Mesendoderm (in vitro differentiated cells): Measurements from ENCODE around the gene EDN2.

ENCODE experiments used
- DNase-seq: peaks from one replicate; pipeline ENCODE4 v3.0.0; 2013
- H2AK5ac ChIP-seq: 2 replicates; pipeline ENCODE4 v1.6.1; 2013; ENCODE audit warnings: low read length, inconsistent platforms
- H2BK120ac ChIP-seq: 2 replicates; pipeline ENCODE4 v1.6.1; 2013; ENCODE audit warnings: low read depth, mild to moderate bottlenecking, low read length, moderate library complexity, mixed read lengths
- H2BK15ac ChIP-seq: replicated peaks from 2 replicates; pipeline ENCODE4 v1.6.1; 2013; ENCODE audit warnings: low read depth, mild to moderate bottlenecking, moderate library complexity
- H2BK5ac ChIP-seq: 2 replicates; pipeline ENCODE4 v1.6.1; 2013; ENCODE audit warnings: low read length, inconsistent platforms
- H3K18ac ChIP-seq: 2 replicates; pipeline ENCODE4 v1.6.1; 2013; ENCODE audit warnings: mild to moderate bottlenecking, low read length, mixed read lengths
- H3K23ac ChIP-seq: one replicate; pipeline ENCODE4 v1.6.1; 2013; ENCODE audit warnings: low read length
- H3K27ac ChIP-seq: 2 replicates; pipeline ENCODE4 v1.5.1; 2013; ENCODE audit warnings: low read depth, mild to moderate bottlenecking, inconsistent platforms, low read length, moderate library complexity
- H3K27me3 ChIP-seq: 2 replicates; pipeline ENCODE4 v1.6.1; 2013; ENCODE audit warnings: low read length, control low read depth, mild to moderate bottlenecking, inconsistent platforms; ENCODE audit not compliant: insufficient read depth, poor library complexity
- H3K36me3 ChIP-seq: 2 replicates; pipeline ENCODE4 v1.6.1; 2013; ENCODE audit warnings: low read length, inconsistent platforms; ENCODE audit not compliant: control insufficient read depth, insufficient read depth
- H3K4ac ChIP-seq: one replicate; pipeline ENCODE4 v1.6.1; 2013; ENCODE audit warnings: low read depth, mild to moderate bottlenecking, low read length, moderate library complexity
- H3K4me1 ChIP-seq: 2 replicates; pipeline ENCODE4 v1.6.1; 2013; ENCODE audit warnings: low read depth, low read length, inconsistent platforms; ENCODE audit not compliant: control insufficient read depth
- H3K4me2 ChIP-seq: 2 replicates; pipeline ENCODE4 v1.6.1; 2013; ENCODE audit warnings: low read length
- H3K4me3 ChIP-seq: 2 replicates; pipeline ENCODE4 v1.5.1; 2013; ENCODE audit warnings: mild to moderate bottlenecking, low read length
- H3K56ac ChIP-seq: one replicate; pipeline ENCODE4 v1.6.1; 2013; ENCODE audit warnings: low read length
- H3K79me1 ChIP-seq: 2 replicates; pipeline ENCODE4 v1.6.1; 2013; ENCODE audit warnings: low read length, inconsistent platforms
- H3K79me2 ChIP-seq: 2 replicates; pipeline ENCODE4 v1.6.1; 2013; ENCODE audit warnings: mild to moderate bottlenecking, low read length; ENCODE audit not compliant: control insufficient read depth, insufficient read depth
- H3K9ac ChIP-seq: 2 replicates; pipeline ENCODE4 v1.6.1; 2013; ENCODE audit warnings: low read length, inconsistent platforms
- H4K5ac ChIP-seq: one replicate; pipeline ENCODE4 v1.6.1; 2013; ENCODE audit warnings: low read length
- H4K8ac ChIP-seq: one replicate; pipeline ENCODE4 v1.6.1; 2013; ENCODE audit warnings: low read depth, mild to moderate bottlenecking, control low read depth, low read length, moderate library complexity
- WGBS: extraction: QIAGEN DNeasy Blood & Tissue Kit; methylation state at CpG from one replicate; pipeline ENCODE4 v1.1.7; 2013; ENCODE audit warnings: low lambda C conversion rate, missing lambda C conversion rate; ENCODE audit not compliant: insufficient coverage; ENCODE audit errors: extremely low coverage; 5-methylcytosine and 5-hydroxymethylcytosine counted together

Gene EDN2

DNA sequence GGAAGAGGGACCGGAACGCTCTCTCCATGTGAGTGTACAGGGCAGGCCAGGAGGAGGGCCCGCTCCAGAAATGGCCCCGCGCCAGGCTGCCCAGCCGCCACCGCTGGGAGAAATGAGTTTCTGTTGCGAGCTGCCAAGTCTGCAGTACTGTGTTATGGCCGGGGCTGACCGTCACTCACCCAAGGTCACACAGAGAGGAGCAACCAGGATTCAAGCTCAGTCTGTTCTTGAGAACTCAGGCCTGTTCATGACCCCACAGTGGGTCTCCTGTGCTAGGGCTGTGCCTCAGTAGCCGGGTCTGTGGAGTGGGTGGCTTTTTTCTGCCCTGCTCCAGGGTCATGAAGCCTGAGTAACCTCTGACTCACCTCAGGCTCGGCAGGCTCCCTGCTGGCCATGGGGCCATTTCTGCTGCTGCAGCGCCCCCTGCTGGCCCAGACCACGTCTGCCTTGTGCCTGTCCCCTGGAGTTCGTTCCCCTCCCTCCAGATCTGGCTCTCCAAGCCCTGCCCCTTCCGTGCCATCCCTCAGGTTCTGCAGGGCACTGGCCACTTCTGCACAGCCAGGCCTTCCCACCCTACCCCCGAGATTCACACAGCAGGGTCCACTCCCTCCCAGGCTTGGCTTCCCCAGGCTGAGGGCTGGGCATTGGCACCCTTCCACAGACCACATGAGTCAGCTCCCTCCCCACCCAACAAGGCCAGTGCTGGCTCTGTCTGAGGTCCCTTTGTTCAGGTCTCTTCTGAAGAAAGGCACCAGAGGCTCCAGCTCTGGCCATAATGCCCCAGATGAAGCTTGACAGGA lies 51.8 kb downstream of the EDN2 start:
- DNase-seq, result peak; percentile 90
- Histone ChIP-seq H3K79me1 (no peaks in the 10 kb centered on the region), H3K4me2 (no peak overlapping the region), H2BK15ac (no peak overlapping the region), H2BK120ac (no peak overlapping the region), H3K4ac (peak overlapping the region; percentile 56), H3K18ac (no peak overlapping the region), H4K8ac (no peak overlapping the region), H3K56ac (peak overlapping the region; percentile 2), H3K79me2 (no peaks in the 10 kb centered on the region), H3K4me1 (peaks cover 15% of the 10 kb centered on the region), H4K5ac (no peak overlapping the region), H3K36me3 (no peaks in the 10 kb centered on the region), H3K23ac (no peak overlapping the region), H2AK5ac (no peak overlapping the region), H3K4me3 (no peak overlapping the region), H3K27ac (no peak overlapping the region), H3K27me3 (no peaks in the 10 kb centered on the region), H2BK5ac (no peak overlapping the region), H3K9ac (no peak overlapping the region)
- no CpG with 5 or more reads among the region's 17 CpGs for WGBS

- Histone ChIP-seq H3K79me1 (no peaks in the 10 kb centered on the region), H3K56ac (no peak overlapping the region), H3K4ac (no peak overlapping the region), H3K4me1 (peaks cover 13% of the 10 kb centered on the region), H3K36me3 (no peaks in the 10 kb centered on the region), H2BK15ac (no peak overlapping the region), H4K8ac (no peak overlapping the region), H2BK5ac (no peak overlapping the region), H3K23ac (no peak overlapping the region), H2AK5ac (no peak overlapping the region), H2BK120ac (no peak overlapping the region), H3K27ac (no peak overlapping the region), H3K18ac (no peak overlapping the region), H3K27me3 (no peaks in the 10 kb centered on the region), H4K5ac (no peak overlapping the region), H3K79me2 (no peaks in the 10 kb centered on the region), H3K4me3 (no peak overlapping the region), H3K9ac (no peak overlapping the region), H3K4me2 (no peak overlapping the region)
- no CpG with 5 or more reads among the region's 20 CpGs for WGBS
- no peak for DNase-seq
Observed at GRCh38 chr1:41431490-41432350, 52.8 kb downstream of the EDN2 start.

DNA sequence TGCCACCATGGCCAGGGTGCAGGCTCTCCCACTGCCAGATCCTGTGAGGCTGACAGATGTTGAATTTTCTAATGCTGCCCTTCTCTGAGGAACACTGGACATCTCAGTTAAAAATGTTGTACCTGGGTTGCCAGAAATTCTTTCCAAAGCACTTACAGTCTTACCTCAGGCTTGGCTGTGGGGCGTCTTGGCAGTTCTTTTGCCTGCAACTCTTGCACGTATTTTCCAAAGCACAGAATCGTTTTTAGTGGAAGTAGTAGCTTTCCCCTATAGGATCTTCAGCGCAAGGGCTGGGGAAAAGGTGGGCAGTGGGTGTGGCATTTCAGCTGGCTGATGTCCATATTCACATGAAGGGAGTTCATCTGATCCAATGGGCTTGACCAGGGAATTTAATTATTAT lies 53.9 kb downstream of the EDN2 start:
- Histone ChIP-seq H3K4ac (no peak overlapping the region), H3K23ac (no peak overlapping the region), H3K27me3 (no peaks in the 10 kb centered on the region), H3K27ac (no peak overlapping the region), H3K18ac (no peak overlapping the region), H3K9ac (no peak overlapping the region), H3K4me3 (no peak overlapping the region), H2BK15ac (no peak overlapping the region), H3K4me2 (no peak overlapping the region), H4K5ac (no peak overlapping the region), H3K4me1 (peaks cover 9% of the 10 kb centered on the region), H3K79me1 (no peaks in the 10 kb centered on the region), H2AK5ac (no peak overlapping the region), H3K79me2 (no peaks in the 10 kb centered on the region), H2BK5ac (no peak overlapping the region), H2BK120ac (no peak overlapping the region), H3K56ac (no peak overlapping the region), H3K36me3 (no peaks in the 10 kb centered on the region), H4K8ac (no peak overlapping the region)
- WGBS, result no CpG with 5 or more reads among the region's 4 CpGs
- DNase-seq, result no peak

DNA sequence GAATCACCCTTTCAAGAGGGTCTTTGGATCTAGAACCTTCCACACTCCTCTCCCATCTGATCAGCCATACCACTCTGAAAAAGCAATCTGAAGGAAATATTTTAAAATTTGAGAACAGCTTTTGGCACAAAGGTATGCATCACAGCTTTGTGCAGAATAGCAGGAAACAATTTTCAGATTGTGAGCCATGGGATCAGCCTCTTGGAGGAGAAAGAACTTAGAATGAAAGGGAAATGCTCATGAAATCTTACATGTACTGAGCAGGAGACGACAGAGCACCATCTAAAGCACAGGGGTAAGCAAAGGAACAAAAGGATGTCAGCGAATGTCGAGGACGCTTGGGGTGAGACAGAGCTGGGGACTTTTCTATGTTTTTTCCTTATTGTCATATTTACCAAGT lies 54.4 kb downstream of the EDN2 start:
- no peak overlapping the region for H2BK15ac ChIP-seq
- DNase-seq, result no peak
- H3K27ac ChIP-seq, result no peak overlapping the region
- H4K8ac ChIP-seq, result no peak overlapping the region
- no peak overlapping the region for H2BK5ac ChIP-seq
- peaks cover 7% of the 10 kb centered on the region for H3K4me1 ChIP-seq
- no peaks in the 10 kb centered on the region for H3K36me3 ChIP-seq
- no peak overlapping the region for H3K23ac ChIP-seq
- H3K4ac ChIP-seq, result no peak overlapping the region
- H3K4me3 ChIP-seq, result no peak overlapping the region
- H3K79me1 ChIP-seq, result no peaks in the 10 kb centered on the region
- H3K4me2 ChIP-seq, result no peak overlapping the region
- no peak overlapping the region for H2AK5ac ChIP-seq
- WGBS, result no CpG with 5 or more reads among the region's 4 CpGs
- H2BK120ac ChIP-seq, result no peak overlapping the region
- H3K18ac ChIP-seq, result no peak overlapping the region
- H4K5ac ChIP-seq, result no peak overlapping the region
- no peaks in the 10 kb centered on the region for H3K79me2 ChIP-seq
- H3K9ac ChIP-seq, result no peak overlapping the region
- H3K27me3 ChIP-seq, result no peaks in the 10 kb centered on the region
- no peak overlapping the region for H3K56ac ChIP-seq

- Histone ChIP-seq H3K4me2 (no peak overlapping the region), H3K4me3 (no peak overlapping the region), H3K36me3 (no peaks in the 10 kb centered on the region), H3K56ac (no peak overlapping the region), H4K5ac (no peak overlapping the region), H3K18ac (no peak overlapping the region), H3K27ac (no peak overlapping the region), H2AK5ac (no peak overlapping the region), H3K4ac (no peak overlapping the region), H3K9ac (no peak overlapping the region), H3K4me1 (peaks cover 2% of the 10 kb centered on the region), H3K27me3 (no peaks in the 10 kb centered on the region), H3K79me2 (no peaks in the 10 kb centered on the region), H2BK5ac (no peak overlapping the region), H3K79me1 (no peaks in the 10 kb centered on the region), H2BK120ac (no peak overlapping the region), H3K23ac (no peak overlapping the region), H2BK15ac (no peak overlapping the region), H4K8ac (no peak overlapping the region)
- WGBS, result no CpG with 5 or more reads among the region's 5 CpGs
- DNase-seq, result no peak
Observed at GRCh38 chr1:41429641-41430035, 54.8 kb downstream of the EDN2 start.
